Head of caudate nucleus (tissue), 42 donors: ENCODE data around the gene TP53TG3D.
"Not testable (repeated sequence)": the region's sequence is repeated elsewhere in the genome, so short reads cannot be mapped to it uniquely, and the experiment has no call there.

Experiments
- DNase-seq, 42 donors: peaks; one replicate each; pipeline versions ENCODE4 v3.0.0 to v3.0.0-alpha.2; 2020 to 2021; ENCODE audit warnings: mixed read lengths in 7 of 42
- intact Hi-C: fragments of 100-400 bp; cut with DNase I; formaldehyde crosslinking; loops from one replicate; pipeline ENCODE4 v1.15.0; 2022

The TP53TG3D gene

GRCh38 chr16:32252986-32253385 is at the start of gene TP53TG3D:
TSS of gene TP53TG3D (plus strand) at chr16:32253286. CDS start at chr16:32253354, 68 bp downstream.
- not testable (repeated sequence) for DNase-seq

GRCh38 chr16:32253507-32253906 is 421 bp downstream of the TP53TG3D start:
- peak in 28 of 42 donors; percentile 1 to 50 (median 17) for DNase-seq

More at GRCh38 chr16:32252986-32253385, at the start of gene TP53TG3D:
- intact Hi-C loops: not testable (repeated sequence)

GRCh38 chr16:32261526-32261925 is 8.4 kb downstream of the TP53TG3D start:
- intact Hi-C loops: not testable (repeated sequence)
- peak in 4 of 42 donors; percentile 2 to 26 (median 10) for DNase-seq

More at GRCh38 chr16:32253507-32253906, 421 bp downstream of the TP53TG3D start:
- intact Hi-C loops: not testable (repeated sequence)

- intact Hi-C loops: not testable (repeated sequence)
These were observed 10.5 kb downstream of the TP53TG3D start for GRCh38 chr16:32263552-32263951.

GRCh38 chr16:32281910-32282309 is 28.8 kb downstream of the TP53TG3D start:
- DNase-seq, intact Hi-C loops: not testable (repeated sequence)

More at GRCh38 chr16:32263552-32263951, 10.5 kb downstream of the TP53TG3D start:
- DNase-seq: peak in 2 of 42 donors; percentile 7 to 17

- intact Hi-C loops, DNase-seq: not testable (repeated sequence)
These were observed 29.9 kb downstream of the TP53TG3D start for GRCh38 chr16:32283024-32283423.

- DNase-seq, intact Hi-C loops: not testable (repeated sequence)
These were observed 30.9 kb downstream of the TP53TG3D start for GRCh38 chr16:32283917-32284495.

GRCh38 chr16:32284800-32285796 is 32.0 kb downstream of the TP53TG3D start:
- DNase-seq: peak in 7 of 42 donors; percentile 1 to 37 (median 33)

GRCh38 chr16:32286193-32286592 is 33.1 kb downstream of the TP53TG3D start:
- peak in 2 of 42 donors; percentile 0 to 12 for DNase-seq

More at GRCh38 chr16:32284800-32285796, 32.0 kb downstream of the TP53TG3D start:
- intact Hi-C loops: not testable (repeated sequence)

GRCh38 chr16:32287743-32288142 is 34.7 kb downstream of the TP53TG3D start:
- intact Hi-C loops: not testable (repeated sequence)
- DNase-seq: peak in 3 of 42 donors; percentile 3 to 13 (median 7)

More at GRCh38 chr16:32286193-32286592, 33.1 kb downstream of the TP53TG3D start:
- intact Hi-C loops: not testable (repeated sequence)

GRCh38 chr16:32289197-32289596 is 36.1 kb downstream of the TP53TG3D start:
- peak in 4 of 42 donors; percentile 3 to 28 (median 10) for DNase-seq
- intact Hi-C loops: not testable (repeated sequence)

- intact Hi-C loops, DNase-seq: not testable (repeated sequence)
These were observed 49.7 kb downstream of the TP53TG3D start for GRCh38 chr16:32302776-32303175.
